Measurements from ENCODE around the gene SLC2A1. TPM values are rescaled to one million over a fixed set of nuclear protein-coding genes. Genes with fewer than 3 reads are reported as not detected.

SLC2A1 gene
- polyA plus RNA-seq, 1 experiment, result 193 TPM

- ChIA-PET POLR2A (no interaction called here), CTCF (interaction anchor here (1.0 to 1.4 kb wide), 4 partner anchors 10 to 141 kb away, joined by 3 to 5 read pairs (median 4); no protein-coding TSS in a partner anchor)
- DNase-seq (ENCODE audit: low read depth), result no peak
- no peak overlapping the region for H3K4me3 ChIP-seq (ENCODE audit: low read depth, low read length)
- no peaks in the 10 kb centered on the region for H3K27me3 ChIP-seq (ENCODE audit: control insufficient read depth, insufficient read depth, low read length)
- no peak for TF ChIP-seq CTCF (IDR thresholded peaks at IDR 0.05; ENCODE audit: insufficient read depth, low read depth, low read length)
- H3K36me3 ChIP-seq (ENCODE audit: control insufficient read depth, insufficient read depth, low read length), result peaks cover 54% of the 10 kb centered on the region
These were observed 26.2 kb downstream of the SLC2A1 start for GRCh38 chr1:42932442-42932941.

- CTCF ChIA-PET, result interaction anchor here (1.0 to 1.4 kb wide), 5 partner anchors 9 to 142 kb away, joined by 3 to 5 read pairs (median 4); no protein-coding TSS in a partner anchor
- H3K27me3 ChIP-seq (ENCODE audit: control insufficient read depth, insufficient read depth, low read length), result no peaks in the 10 kb centered on the region
- peaks cover 57% of the 10 kb centered on the region for H3K36me3 ChIP-seq (ENCODE audit: control insufficient read depth, insufficient read depth, low read length)
- POLR2A ChIA-PET, result no interaction called here
- TF ChIP-seq CTCF (IDR thresholded peaks at IDR 0.05; ENCODE audit: insufficient read depth, low read depth, low read length), result no peak
- no peak overlapping the region for H3K4me3 ChIP-seq (ENCODE audit: low read depth, low read length)
- no peak for DNase-seq (ENCODE audit: low read depth)
These were observed 26.7 kb downstream of the SLC2A1 start for GRCh38 chr1:42931911-42932422.

GRCh38 chr1:42931108-42931539 lies 27.5 kb downstream of the SLC2A1 start:
- no peaks in the 10 kb centered on the region for H3K27me3 ChIP-seq (ENCODE audit: control insufficient read depth, insufficient read depth, low read length)
- peak; percentile 63 for TF ChIP-seq CTCF (IDR thresholded peaks at IDR 0.05; ENCODE audit: insufficient read depth, low read depth, low read length)
- ChIA-PET POLR2A (no interaction called here), CTCF (interaction anchor here (0.6 to 1.2 kb wide), 2 partner anchors 16 to 1691 kb away, joined by 3 read pairs; no protein-coding TSS in a partner anchor)
- no peak for DNase-seq (ENCODE audit: low read depth)
- H3K4me3 ChIP-seq (ENCODE audit: low read depth, low read length), result no peak overlapping the region
- peaks cover 63% of the 10 kb centered on the region for H3K36me3 ChIP-seq (ENCODE audit: control insufficient read depth, insufficient read depth, low read length)

- CTCF ChIA-PET, result interaction anchor here (0.6 to 1.5 kb wide), 2 partner anchors 143 to 1690 kb away, joined by 3 to 4 read pairs; no protein-coding TSS in a partner anchor
- TF ChIP-seq CTCF (IDR thresholded peaks at IDR 0.05; ENCODE audit: insufficient read depth, low read depth, low read length), result no peak
- Histone ChIP-seq H3K4me3 (ENCODE audit: low read depth, low read length) (no peak overlapping the region), H3K27me3 (ENCODE audit: control insufficient read depth, insufficient read depth, low read length) (no peaks in the 10 kb centered on the region), H3K36me3 (ENCODE audit: control insufficient read depth, insufficient read depth, low read length) (peaks cover 65% of the 10 kb centered on the region)
- DNase-seq (ENCODE audit: low read depth), result no peak
- POLR2A ChIA-PET, result no interaction called here
These were observed 28.2 kb downstream of the SLC2A1 start for GRCh38 chr1:42930178-42931107.
